ENCODE measurements around the gene PRKCB.

Gene PRKCB

GRCh38 chr16:23867566-23867965 lies 31.8 kb downstream of the PRKCB start:
- DNase-seq: no peak

GRCh38 chr16:23868136-23868535 lies 32.4 kb downstream of the PRKCB start:
- no peak for DNase-seq

GRCh38 chr16:23869052-23869451 lies 33.3 kb downstream of the PRKCB start:
- DNase-seq: no peak

- no peak for DNase-seq
These were observed 36.1 kb downstream of the PRKCB start for GRCh38 chr16:23871924-23872323.

GRCh38 chr16:23874613-23875294 lies 39.0 kb downstream of the PRKCB start:
- DNase-seq: no peak

DNA sequence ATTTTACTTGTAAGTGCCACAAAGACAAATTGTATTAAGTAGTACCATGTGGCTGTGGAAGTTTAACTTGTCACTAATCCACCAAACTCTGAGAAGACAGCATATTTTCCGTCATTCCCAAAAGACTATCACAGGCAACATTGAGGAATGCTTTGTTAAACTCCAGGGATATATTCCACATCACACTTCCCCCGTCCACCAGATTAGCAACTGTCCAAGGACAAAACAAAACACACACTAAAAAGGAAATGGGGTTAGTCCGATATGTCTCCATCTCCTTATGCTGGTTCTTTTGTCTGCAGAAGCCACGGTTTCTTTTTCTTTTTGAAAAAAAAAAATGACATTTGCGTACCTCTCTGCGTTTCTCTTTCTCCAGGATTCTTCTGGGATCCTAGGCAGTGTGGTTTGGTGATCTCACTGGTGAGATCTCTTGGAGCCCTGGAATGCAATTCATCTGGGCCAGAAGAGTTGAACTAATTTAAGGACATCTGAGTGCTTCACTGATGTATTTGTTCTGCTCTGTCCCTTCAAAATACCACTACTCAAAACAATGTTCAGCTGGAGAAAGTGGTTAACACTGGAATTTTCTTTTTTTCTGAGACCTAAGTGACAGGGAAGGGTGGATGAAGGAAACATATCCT lies 40.6 kb downstream of the PRKCB start:
- no peak for DNase-seq

GRCh38 chr16:23877107-23878070 lies 41.6 kb downstream of the PRKCB start:
- no peak for DNase-seq

- no peak for DNase-seq
These were observed 44.1 kb downstream of the PRKCB start for GRCh38 chr16:23879735-23880373.

- DNase-seq: no peak
These were observed 53.4 kb downstream of the PRKCB start for GRCh38 chr16:23889189-23889588.

- no peak for DNase-seq
These were observed 58.2 kb downstream of the PRKCB start for GRCh38 chr16:23893986-23894385.

DNA sequence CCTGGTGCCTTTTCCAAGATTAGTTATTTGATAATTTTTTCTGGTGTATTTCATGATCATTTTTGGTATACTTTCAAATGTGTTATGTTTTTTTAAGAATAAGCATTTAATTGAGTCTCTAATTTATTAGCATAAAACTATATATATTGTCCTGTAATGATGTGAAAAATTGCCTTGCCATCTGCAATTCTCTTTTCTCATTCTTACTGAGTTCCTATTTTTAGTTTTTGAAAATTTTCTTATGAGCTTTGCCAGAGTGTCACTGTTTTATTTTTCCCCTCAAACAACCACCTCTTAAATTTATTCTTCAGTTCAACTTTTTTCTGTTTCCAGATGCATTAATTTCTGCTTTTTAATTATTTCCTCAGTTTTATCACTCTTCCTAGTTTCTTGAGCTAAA lies 59.3 kb downstream of the PRKCB start:
- no peak for DNase-seq

- DNase-seq: no peak
These were observed 61.3 kb downstream of the PRKCB start for GRCh38 chr16:23896832-23897821.

DNA sequence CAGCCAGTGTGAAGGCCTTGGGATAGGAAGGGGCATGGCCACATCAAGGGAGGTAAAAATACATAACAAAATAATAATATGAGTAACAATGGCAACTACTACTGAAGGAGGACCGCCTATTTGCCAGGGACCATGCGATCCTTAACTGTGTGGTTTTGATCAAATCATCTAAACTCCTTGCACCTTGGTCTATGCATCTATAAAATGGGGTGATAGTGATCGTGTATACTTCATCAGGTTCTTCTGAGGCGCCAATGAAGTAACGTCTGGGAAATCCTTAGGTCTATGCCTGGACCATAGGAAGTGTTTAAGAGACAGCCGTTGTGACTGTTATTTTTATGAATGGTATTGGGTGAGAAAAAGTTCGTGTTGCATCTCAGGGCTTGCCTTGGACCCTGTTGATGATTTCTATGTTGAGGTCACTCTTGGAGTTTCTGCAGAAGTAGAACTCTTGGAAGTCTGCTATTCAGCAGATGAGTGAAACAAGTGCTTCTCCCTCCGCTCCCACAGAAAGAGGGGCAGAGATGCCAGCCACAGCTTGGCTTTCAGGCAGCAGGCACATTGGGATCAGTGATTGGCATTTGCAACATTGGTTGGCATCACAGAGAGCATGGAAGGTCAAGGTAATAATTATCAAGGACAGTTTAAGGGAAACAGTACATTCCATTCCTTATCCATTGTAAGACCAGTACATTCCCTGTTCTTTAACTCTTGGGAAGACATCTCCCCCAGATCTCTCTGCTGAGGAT lies 63.1 kb downstream of the PRKCB start:
- DNase-seq: no peak

GRCh38 chr16:23899869-23900268 lies 64.1 kb downstream of the PRKCB start:
- no peak for DNase-seq

DNA sequence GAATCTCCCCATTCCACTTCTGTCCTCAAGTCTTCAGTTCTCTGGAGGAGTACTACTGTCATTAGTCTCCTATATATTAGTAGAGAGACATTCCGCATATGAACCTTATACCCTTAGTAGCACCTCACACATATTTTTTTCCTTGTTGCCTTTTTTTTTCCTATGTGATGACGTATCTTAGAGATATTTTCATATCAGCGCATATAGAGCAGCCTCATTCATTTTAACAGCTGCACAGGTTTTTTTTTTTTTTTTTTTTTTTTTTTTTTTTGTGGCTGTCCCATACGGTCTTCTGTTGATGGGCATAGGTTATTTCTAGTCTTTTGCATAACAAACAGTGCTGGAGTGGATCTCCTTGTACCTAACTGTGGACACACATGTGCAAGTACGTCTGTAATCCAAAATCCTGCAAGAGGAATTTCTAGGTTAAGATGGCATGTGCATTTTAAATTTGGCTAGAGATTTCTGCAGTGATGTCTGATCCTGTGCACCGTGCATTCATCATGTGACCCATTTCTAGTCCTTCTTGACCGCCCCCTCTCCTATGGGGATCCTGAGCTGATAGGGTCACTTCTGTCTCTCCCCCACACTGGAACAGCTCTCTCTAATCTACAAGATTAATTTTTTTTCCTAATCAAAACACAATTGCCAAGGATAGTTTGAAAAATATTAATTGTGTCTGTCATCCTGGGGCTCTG lies 64.8 kb downstream of the PRKCB start:
- DNase-seq: no peak

- DNase-seq: no peak
These were observed 65.6 kb downstream of the PRKCB start for GRCh38 chr16:23901178-23902033.

DNA sequence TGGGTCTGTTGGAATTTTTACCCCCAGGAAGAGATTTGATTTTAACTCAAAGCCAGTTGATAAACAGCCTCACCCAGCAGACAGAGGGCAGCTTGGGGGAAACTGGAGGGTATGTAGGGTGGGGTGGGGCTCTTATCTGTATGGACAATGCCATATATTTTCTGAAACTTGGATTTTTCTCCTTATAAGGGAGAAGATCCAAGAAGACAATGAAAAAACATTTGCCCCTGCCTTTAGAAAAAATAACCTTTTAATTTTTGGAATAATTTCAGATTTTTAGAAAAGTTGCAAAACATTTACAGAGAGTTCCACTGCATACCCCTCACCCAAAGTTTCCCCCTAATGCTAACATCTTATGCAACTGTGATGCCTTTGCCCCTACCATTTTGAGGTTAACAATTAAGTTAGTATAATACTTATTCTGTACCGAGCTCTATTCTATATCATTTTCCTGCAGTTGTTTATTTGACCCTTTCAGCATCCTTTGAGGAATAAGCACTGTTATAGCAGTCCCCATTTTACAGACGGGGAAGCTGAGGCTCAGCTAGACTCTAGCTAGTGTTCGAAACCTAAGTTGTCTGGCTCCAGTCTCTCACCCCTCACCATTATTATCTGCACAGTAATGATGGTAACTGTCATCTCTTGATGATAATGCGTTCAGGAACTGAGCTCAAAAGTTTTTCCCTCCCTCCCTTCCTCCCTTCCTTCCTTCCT lies 66.4 kb downstream of the PRKCB start:
- DNase-seq: no peak

DNA sequence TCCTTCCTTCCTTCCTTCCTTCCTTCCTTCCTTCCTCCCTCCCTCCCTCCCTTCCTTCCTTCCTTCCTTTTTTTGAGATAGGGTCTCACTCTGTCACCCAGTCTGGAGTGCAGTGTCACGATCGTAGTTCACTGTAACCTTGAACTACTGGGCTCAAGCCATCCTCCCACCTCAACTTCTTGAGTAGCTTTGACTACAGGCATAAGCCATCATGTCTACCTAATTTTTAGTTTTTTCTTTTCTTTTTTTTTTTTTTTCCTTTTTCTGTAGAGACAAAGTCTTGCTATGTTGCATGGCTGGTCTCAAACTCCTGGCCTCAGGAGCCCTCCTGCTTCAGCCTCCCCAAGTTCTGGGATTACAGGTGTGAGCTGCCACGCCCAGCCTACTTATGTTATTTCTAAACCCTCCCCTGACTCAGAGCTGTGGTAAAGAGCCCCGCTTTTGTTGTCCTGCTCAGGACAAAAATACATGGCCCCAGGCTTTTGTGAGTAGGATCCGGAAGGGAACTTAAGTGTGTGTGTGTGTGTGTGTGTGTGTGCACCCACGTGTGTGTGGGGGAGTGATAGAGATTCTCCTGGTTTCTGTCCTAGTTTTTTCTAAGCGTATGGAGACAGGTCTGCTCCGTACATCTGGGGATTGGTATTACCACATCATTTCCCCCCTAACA lies 67.1 kb downstream of the PRKCB start:
- no peak for DNase-seq

All from SHP77 treated with DMSO at 0.1 percent for 48 hours (cell line).